HL-60 (cell line): ENCODE measurements around the gene SHISA8.

Source experiments
- CTCF ChIP-seq: IDR thresholded peaks from one replicate; pipeline ENCODE4 v1.5.1; 2011; ENCODE audit warnings: low read length, control low read depth, inconsistent platforms; ENCODE audit not compliant: insufficient read depth
- GABPA ChIP-seq: IDR thresholded peaks from 2 replicates; pipeline ENCODE4 v1.6.1; 2012; ENCODE audit warnings: low read depth
- POLR2AphosphoS5 ChIP-seq: IDR thresholded peaks from 2 replicates; pipeline ENCODE4 v1.6.1; 2012; ENCODE audit warnings: low read depth

GRCh38 chr22:41949297-41949965, 34.6 kb upstream of the SHISA8 start:
- TF ChIP-seq CTCF: no peak
- no peak for TF ChIP-seq GABPA
- no peak for TF ChIP-seq POLR2AphosphoS5
